ENCODE results near the gene SMG6.

SMG6 gene

DNA sequence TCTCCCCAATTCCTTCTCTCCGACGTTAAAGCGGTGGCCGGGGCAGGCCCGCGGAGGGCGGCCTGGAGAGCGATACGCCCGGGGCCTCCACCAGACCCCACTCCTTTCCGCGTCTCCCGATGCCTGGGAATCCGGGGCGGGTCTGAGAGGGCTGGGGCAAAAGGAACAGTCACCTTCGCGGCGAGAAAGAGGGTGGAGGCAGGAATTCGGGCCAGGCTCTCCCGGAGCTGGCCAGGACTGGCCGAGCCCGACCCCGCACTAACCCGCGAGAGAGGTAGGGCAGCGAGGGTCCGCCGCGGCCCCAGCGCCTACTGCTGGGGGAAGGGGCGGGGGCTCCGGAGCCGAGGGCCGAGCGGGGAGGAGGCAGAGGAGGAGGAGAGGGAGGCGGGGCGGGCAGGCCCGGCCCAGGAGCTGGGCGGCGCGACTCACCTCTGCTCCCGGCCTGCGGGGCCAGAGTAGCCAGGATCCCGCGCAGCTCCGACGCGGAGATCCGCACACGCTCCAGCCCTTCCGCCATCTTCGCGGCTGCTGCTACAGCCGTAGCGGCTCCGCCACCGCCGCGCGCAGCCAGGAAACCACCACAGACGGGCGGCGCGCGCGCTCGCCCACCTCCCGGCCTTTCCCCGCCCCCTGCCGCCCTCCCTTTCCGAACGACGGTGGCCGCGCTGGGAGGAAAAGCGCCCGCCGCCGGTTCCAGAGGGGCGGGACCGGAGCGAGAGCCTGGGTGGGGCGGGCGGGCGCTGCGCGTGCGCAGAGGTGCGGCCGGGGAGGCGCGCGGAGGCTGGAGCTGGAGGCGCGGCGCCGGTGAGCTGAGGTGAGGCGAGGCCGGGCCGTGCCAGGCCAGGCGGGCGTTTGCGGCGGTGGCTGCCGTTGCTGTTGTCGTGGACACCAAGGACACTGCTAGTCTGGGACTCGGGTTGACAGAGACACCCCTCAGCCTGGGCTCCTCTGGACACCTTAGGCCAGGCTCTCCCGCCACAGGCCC is at the start of gene SMG6, which contains the start of gene SRR:
Gene SMG6, minus strand, starts transcription at position 582 of the 985 bp plus-strand sequence. Its CDS starts 65 bp downstream, at position 517.
Gene SRR, plus strand, starts transcription at position 747 of the 985 bp plus-strand sequence. CDS start 11,611 bp downstream, outside the sequence.
- Histone ChIP-seq H3K9me3 (ENCODE audit: low read length) (peaks cover 13% of the 10 kb centered on the region), H3K4me3 (ENCODE audit: low read length) (peak within 1 kb of the TSS; percentile 94), H2AFZ (ENCODE audit: low read depth, low read length) (peak within 1 kb of the TSS; percentile 37)

DNA sequence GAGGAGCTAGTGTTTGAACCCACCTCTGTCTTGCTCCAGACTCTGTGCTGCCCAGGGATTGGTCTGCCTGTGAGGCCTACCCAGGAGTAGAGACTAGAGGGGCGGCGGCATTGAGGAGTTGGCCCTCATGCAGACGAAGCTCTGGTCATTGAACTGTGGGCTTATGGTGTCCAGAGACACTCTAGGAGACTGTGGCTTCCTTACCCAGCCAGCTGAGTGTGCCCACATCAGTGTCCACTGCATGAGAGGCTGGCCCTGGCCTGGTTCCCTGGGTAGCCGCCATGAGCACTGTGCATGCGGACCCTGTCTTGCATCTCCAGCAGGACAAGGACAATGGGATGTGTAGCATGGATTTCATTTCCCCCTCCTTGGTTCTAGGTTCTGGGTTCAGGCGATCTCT is 47.7 kb upstream of the SMG6 start:
- H3K36me3 ChIP-seq (ENCODE audit: insufficient read depth, low read length): no peaks in the 10 kb centered on the region
- H3K27me3 ChIP-seq (ENCODE audit: insufficient read depth, low read length): no peaks in the 10 kb centered on the region
- no peaks in the 10 kb centered on the region for H3K9me3 ChIP-seq (ENCODE audit: low read length)
- peaks cover 15% of the 10 kb centered on the region for H3K4me1 ChIP-seq (ENCODE audit: insufficient read depth, low read length)
- H2AFZ ChIP-seq (ENCODE audit: low read depth, low read length): no peak overlapping the region
- no peak overlapping the region for H3K4me3 ChIP-seq (ENCODE audit: low read length)

More for the DNA sequence above, at the start of gene SMG6, which contains the start of gene SRR:
- Histone ChIP-seq H3K4me1 (ENCODE audit: insufficient read depth, low read length) (peaks cover 4% of the 10 kb centered on the region), H3K36me3 (ENCODE audit: insufficient read depth, low read length) (peaks cover 32% of the 10 kb centered on the region), H3K27me3 (ENCODE audit: insufficient read depth, low read length) (no peaks in the 10 kb centered on the region)

DNA sequence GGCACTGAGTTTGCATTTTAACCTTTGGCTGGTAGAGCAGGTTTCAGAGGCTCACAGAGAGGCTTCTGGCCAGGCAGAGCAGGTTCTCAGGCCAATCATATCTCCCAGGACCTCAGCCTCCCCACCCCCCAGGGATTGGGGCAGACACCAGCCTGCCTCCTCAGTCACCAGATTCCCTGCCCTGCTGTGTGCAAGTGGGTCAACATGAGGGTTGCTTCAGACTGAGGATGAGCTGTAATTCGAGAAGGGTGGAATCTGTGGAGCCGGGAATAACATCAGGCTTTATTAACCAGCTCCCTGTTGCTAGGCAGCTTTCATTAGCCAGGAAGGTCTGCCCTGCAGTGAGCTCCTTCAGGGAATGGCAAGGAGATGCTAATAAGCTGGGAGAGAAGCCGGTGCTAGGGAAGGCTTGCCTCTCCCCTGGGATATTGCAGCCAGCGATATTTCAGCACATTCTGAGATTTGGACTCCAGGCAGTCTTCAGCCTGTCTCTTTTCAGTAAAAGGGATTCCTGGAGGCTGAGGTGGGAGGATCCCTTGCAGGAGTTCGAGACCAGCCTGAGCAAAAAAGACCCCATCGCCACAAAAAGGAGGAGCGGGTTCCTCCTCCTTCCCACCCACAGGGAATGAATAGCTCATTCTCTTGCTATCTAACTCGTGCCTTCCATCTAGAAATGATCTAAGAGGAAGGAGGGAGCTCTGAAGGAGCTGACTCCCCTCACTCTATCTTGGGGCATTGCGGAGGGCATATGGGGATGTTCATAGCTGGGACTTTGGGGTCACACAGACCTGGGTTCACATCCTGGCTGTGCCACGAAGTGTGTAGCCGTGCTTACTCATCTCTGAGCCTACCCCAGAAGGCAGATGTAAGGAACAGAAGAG is 44.5 kb upstream of the SMG6 start:
- H3K9me3 ChIP-seq (ENCODE audit: low read length): no peaks in the 10 kb centered on the region
- H3K27me3 ChIP-seq (ENCODE audit: insufficient read depth, low read length): no peaks in the 10 kb centered on the region
- peak overlapping the region; percentile 16 for H3K4me3 ChIP-seq (ENCODE audit: low read length)
- H3K36me3 ChIP-seq (ENCODE audit: insufficient read depth, low read length): peaks cover 16% of the 10 kb centered on the region
- peaks cover 15% of the 10 kb centered on the region for H3K4me1 ChIP-seq (ENCODE audit: insufficient read depth, low read length)
- peak overlapping the region; percentile 19 for H2AFZ ChIP-seq (ENCODE audit: low read depth, low read length)

DNA sequence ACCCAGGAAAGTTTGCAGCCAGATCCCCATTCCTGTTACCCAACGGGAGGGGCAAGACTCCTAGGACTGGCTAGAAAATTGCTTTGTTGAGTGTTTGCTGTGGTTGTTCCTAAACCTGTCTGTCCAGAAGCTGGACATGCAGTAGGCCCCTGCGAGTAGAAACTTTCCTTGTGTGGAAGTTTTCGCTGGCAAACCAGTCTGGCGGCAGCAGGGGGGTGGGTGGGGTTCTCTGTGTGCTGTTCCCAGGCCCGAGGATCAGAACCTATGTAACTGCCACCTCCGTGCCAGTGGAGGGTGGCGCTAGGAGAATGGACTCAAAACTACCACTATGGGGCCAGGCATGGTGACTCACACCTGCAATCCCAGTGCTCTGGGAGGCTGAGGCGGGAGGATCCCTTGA is 42.9 kb upstream of the SMG6 start:
- Histone ChIP-seq H3K27me3 (ENCODE audit: insufficient read depth, low read length) (no peaks in the 10 kb centered on the region), H3K36me3 (ENCODE audit: insufficient read depth, low read length) (peaks cover 26% of the 10 kb centered on the region), H3K4me1 (ENCODE audit: insufficient read depth, low read length) (peaks cover 15% of the 10 kb centered on the region), H2AFZ (ENCODE audit: low read depth, low read length) (no peak overlapping the region), H3K9me3 (ENCODE audit: low read length) (no peaks in the 10 kb centered on the region), H3K4me3 (ENCODE audit: low read length) (no peak overlapping the region)

DNA sequence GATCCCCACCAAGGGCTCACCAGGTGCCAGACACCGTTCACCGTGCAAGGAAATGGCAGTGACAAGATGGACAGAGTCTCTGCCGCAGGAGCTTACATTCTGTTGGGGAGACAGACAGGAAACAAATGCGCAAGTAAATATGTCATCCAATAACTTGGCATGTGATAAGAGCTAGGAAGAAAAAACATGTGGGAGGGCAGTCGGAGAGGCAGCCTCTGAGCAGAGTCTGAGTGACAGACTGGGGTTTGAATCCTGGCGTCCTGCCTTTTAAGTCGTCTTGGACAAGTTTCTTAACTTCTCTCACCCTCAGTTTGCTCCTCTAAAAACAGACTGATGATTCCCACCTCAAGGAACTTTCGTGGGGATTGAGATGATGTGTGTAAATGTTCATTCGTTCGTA is 40.9 kb upstream of the SMG6 start:
- H3K36me3 ChIP-seq (ENCODE audit: insufficient read depth, low read length): peaks cover 30% of the 10 kb centered on the region
- H3K4me1 ChIP-seq (ENCODE audit: insufficient read depth, low read length): peaks cover 15% of the 10 kb centered on the region
- H3K9me3 ChIP-seq (ENCODE audit: low read length): no peaks in the 10 kb centered on the region
- H2AFZ ChIP-seq (ENCODE audit: low read depth, low read length): no peak overlapping the region
- no peak overlapping the region for H3K4me3 ChIP-seq (ENCODE audit: low read length)
- H3K27me3 ChIP-seq (ENCODE audit: insufficient read depth, low read length): no peaks in the 10 kb centered on the region

DNA sequence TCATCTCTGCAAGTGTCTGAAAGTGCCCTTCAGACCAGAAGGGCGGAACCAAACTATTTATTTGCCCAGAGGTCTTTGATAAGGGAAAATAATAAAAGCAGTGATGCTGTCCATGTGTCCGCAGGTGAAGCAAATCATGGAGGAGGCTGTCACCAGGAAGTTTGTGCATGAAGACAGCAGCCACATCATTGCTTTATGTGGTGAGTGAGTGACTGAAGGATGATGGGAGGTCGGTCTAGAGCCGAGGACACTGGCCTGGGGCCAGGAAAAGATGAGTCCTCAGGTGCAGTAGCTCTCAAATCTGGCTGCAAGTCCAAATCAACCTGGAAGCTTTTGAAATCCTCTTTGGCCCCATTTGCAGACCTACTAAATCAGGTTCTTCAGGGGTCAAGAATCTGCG is 39.8 kb upstream of the SMG6 start:
- H3K4me1 ChIP-seq (ENCODE audit: insufficient read depth, low read length): peaks cover 13% of the 10 kb centered on the region
- peaks cover 30% of the 10 kb centered on the region for H3K36me3 ChIP-seq (ENCODE audit: insufficient read depth, low read length)
- no peaks in the 10 kb centered on the region for H3K27me3 ChIP-seq (ENCODE audit: insufficient read depth, low read length)
- H2AFZ ChIP-seq (ENCODE audit: low read depth, low read length): no peak overlapping the region
- no peaks in the 10 kb centered on the region for H3K9me3 ChIP-seq (ENCODE audit: low read length)
- H3K4me3 ChIP-seq (ENCODE audit: low read length): no peak overlapping the region

DNA sequence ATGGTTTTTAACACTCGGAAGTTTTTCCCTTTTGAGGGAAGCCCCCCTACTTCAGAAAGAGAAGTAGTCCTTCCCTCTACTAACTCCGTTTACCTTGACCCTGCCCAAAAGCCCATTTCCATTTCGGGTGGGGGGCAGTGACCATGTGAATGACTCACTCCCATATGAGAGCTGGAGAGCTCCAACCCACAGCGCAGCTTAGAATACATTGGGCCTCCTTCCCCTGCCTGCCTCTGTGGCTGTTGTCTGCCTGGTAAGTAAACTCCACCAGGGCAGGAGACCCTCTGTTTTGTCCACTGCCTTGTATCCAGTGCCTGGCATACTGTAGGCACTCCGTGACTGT is 34.7 kb upstream of the SMG6 start:
- Histone ChIP-seq H3K4me3 (ENCODE audit: low read length) (peak overlapping the region; percentile 94), H3K36me3 (ENCODE audit: insufficient read depth, low read length) (peaks cover 40% of the 10 kb centered on the region), H3K27me3 (ENCODE audit: insufficient read depth, low read length) (no peaks in the 10 kb centered on the region), H3K9me3 (ENCODE audit: low read length) (no peaks in the 10 kb centered on the region), H3K4me1 (ENCODE audit: insufficient read depth, low read length) (peaks cover 19% of the 10 kb centered on the region), H2AFZ (ENCODE audit: low read depth, low read length) (no peak overlapping the region)

DNA sequence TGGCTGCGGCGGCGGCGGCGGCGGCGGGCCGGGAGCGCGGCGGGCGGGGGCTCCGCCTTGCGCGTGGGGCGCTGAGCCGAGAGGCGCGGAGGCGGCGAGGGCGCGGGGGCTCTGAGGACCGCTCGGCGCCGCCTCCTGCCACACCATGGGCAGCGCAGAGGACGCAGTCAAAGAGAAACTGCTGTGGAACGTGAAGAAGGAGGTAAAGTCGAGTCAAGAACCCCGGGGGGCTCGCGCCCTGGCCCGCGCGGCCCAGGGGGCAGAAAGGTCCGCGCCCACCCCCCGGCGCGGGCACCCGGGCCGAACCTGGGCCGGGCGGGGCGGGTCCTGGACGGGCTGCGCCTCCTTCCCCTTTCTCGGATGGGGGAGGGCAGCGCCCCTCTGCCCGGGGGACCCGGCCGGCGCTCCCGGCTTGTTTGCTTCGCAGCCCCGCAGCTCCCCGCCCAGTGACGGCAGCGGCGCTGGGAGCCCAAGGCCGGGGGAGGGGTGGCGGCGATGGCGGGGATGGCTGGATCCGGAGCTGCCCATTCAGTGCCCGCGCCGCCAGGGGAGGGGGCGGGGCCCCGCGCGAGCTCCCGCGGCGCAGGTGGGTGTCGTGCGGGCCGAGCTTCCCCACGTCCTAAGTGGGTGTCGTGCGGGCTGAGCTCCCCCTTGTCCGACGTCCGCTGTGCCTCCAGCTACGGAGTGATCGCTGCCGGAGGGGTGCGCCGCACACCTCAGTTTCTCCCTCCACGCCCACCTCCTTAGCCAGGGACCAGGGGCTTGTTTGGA is 34.1 kb upstream of the SMG6 start:
- no peaks in the 10 kb centered on the region for H3K27me3 ChIP-seq (ENCODE audit: insufficient read depth, low read length)
- H3K4me3 ChIP-seq (ENCODE audit: low read length): peak overlapping the region; percentile 94
- no peaks in the 10 kb centered on the region for H3K9me3 ChIP-seq (ENCODE audit: low read length)
- peaks cover 41% of the 10 kb centered on the region for H3K36me3 ChIP-seq (ENCODE audit: insufficient read depth, low read length)
- peak overlapping the region; percentile 63 for H2AFZ ChIP-seq (ENCODE audit: low read depth, low read length)
- peaks cover 19% of the 10 kb centered on the region for H3K4me1 ChIP-seq (ENCODE audit: insufficient read depth, low read length)

DNA sequence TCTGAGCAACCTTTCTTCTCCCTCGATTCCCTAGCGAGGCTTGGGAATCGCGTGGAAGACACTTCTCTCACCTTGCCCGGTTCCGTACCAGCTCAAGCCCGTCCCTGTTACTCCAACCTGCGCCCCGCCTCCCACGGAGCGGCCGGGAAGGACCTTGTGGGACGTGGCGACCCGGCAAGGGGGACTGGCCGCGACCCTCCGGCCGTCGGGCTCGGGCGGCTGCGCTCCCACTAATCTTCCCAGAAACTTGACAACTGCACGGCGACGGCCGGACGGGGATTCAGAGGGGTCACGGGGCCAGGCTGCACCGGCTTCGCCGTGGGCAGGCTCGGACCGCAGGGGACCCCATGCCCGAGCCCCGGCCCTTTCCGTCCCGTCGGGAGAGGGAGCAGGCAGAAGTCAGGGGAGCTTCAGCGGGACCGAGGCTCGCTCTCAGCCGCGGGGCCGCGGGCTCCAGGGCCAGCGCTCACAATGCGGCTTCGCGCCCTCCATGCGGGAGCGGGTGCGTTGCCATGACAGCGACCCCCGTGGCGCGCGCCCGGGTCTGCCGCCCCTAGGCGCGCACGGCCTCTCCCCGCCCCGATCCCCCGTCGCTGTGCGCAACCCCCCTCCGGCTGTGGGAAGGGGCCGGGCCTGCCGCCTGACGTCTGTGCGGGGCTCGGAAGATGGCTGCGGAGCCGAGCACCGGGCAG is 33.4 kb upstream of the SMG6 start, which contains the start of gene SGSM2:
Gene SGSM2, plus strand, starts transcription at position 650 of the 692 bp plus-strand sequence. CDS start 188 bp downstream, outside the sequence.
- H3K9me3 ChIP-seq (ENCODE audit: low read length): no peaks in the 10 kb centered on the region
- H3K36me3 ChIP-seq (ENCODE audit: insufficient read depth, low read length): peaks cover 43% of the 10 kb centered on the region
- peaks cover 19% of the 10 kb centered on the region for H3K4me1 ChIP-seq (ENCODE audit: insufficient read depth, low read length)
- no peaks in the 10 kb centered on the region for H3K27me3 ChIP-seq (ENCODE audit: insufficient read depth, low read length)
- peak within 1 kb of the TSS; percentile 94 for H3K4me3 ChIP-seq (ENCODE audit: low read length)
- H2AFZ ChIP-seq (ENCODE audit: low read depth, low read length): peak within 1 kb of the TSS; percentile 63

DNA sequence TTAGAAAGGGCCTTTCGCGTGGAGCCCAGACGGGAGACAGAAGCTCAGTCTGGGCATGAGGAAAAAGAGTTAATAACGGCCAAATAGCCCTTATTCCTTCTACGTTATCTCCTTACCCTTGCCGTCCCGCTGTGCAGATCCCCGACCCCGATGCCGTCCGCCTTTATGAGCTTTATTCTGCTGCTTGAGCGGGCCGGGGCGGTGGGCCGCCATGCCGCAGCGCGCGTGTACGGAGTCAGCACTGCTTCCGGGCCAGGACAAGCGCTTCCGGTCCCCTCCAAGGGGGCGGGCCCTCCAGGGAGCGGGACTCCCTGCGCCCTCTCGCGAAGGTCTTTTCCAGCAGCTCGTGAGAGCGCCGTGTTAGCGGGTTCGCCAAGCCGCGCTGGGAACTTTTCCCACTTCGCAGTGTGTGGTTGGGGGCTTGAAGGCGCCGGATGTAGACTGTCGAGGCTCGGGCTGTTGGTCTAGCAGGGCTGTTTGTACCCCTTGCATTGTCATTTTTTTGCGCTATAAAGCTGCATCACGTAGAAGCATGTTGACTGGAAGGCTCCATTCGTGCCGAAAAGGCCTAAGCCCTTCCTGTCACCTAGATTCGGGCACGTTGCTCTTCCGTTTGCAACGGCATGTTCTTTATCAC is 32.7 kb upstream of the SMG6 start, which contains the start of gene TSR1:
Gene TSR1, minus strand, starts transcription at position 243 of the 637 bp plus-strand sequence. Its CDS starts 30 bp downstream, at position 213.
- Histone ChIP-seq H3K36me3 (ENCODE audit: insufficient read depth, low read length) (peaks cover 44% of the 10 kb centered on the region), H3K4me1 (ENCODE audit: insufficient read depth, low read length) (peaks cover 19% of the 10 kb centered on the region), H3K4me3 (ENCODE audit: low read length) (peak within 1 kb of the TSS; percentile 94), H2AFZ (ENCODE audit: low read depth, low read length) (peak within 1 kb of the TSS; percentile 63), H3K9me3 (ENCODE audit: low read length) (no peaks in the 10 kb centered on the region), H3K27me3 (ENCODE audit: insufficient read depth, low read length) (no peaks in the 10 kb centered on the region)

DNA sequence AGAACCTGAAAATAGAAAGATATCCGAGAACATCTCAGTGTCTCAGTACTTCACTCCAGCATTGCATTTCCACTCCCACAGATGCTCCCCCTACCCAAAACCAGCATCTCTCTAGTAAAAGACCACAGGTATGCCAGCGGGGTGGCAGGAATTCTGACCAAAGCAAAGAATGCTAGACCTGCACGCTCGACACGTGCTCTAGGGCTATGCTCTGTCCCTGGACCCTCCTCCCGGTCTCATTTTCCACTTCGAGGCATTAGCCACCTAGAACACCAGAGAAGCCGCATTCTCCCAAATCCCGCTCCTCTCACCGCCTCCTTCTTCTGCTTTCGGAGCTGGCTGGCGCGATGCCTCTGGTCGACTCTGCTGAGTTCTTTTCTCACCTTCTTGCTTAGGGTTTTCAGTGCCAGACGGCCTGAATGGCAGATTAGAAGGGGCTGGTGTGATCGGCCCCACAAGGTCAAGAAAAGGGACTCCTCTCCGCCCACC is 32.2 kb upstream of the SMG6 start:
- H2AFZ ChIP-seq (ENCODE audit: low read depth, low read length): peak overlapping the region; percentile 23
- H3K4me3 ChIP-seq (ENCODE audit: low read length): peak overlapping the region; percentile 94
- peaks cover 47% of the 10 kb centered on the region for H3K36me3 ChIP-seq (ENCODE audit: insufficient read depth, low read length)
- H3K27me3 ChIP-seq (ENCODE audit: insufficient read depth, low read length): no peaks in the 10 kb centered on the region
- H3K4me1 ChIP-seq (ENCODE audit: insufficient read depth, low read length): peaks cover 19% of the 10 kb centered on the region
- no peaks in the 10 kb centered on the region for H3K9me3 ChIP-seq (ENCODE audit: low read length)
